ENCODE results near the gene PTCH2. TPM values are rescaled to one million over a fixed set of nuclear protein-coding genes. Genes with fewer than 3 reads are reported as not detected.
A peak's percentile ranks its signal among the peaks of the same experiment; 100 is the strongest.
"Not testable (repeated sequence)": the region's sequence is repeated elsewhere in the genome, so short reads cannot be mapped to it uniquely, and the experiment has no call there.

PTCH2 gene
- total RNA-seq, 1 experiment from 2014 or later, result 0.74 TPM

DNA sequence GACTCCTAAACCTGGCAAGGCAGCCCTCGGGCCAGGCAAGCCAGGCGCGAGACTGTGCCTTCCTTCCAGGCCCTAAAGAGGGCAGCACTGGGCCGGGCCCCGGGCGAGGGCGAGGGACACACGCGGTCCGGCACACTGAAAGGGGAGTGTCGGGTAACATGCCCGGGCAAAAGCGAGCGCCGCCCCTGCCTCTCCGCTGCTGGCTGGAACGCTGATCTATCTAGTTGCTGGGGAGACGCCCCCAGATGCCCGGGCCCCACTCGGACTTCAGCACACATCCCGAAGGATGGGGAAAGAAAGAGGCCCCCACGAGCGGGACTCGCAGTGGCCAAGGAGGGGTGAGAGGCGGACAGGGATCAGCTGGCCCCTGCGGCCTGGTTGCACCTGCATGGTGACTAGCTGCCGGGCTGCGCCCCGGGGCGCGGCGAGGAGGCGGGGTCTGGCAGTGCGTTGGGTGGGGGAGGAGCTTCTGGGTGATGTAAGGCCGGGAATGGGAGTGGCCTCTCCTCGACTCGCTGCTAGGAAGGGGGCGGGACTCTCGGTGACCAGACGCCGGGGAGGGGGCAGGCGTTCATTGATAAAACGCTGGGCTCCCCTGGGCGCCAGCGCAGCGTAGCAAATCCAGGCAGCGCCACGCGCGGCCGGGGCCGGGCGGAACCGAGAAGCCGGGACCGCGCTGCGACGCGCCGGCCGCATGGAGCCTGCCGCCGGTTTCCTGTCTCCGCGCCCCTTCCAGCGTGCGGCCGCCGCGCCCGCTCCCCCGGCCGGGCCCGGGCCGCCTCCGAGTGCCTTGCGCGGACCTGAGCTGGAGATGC lies 43.1 kb downstream of the PTCH2 start, which contains the start of gene PLK3:
TSS of gene PLK3 (plus strand) at position 608 of the 815 bp plus-strand sequence. CDS start at position 695, 87 bp downstream.
- H3K9me3 ChIP-seq (ENCODE audit: control insufficient read depth, insufficient read depth, low read depth, low read length), result no peaks in the 10 kb centered on the region
- intact Hi-C loops (cut with micrococcal nuclease; ENCODE audit: unreplicated experiment), result no loop called here
- peak; percentile 91 for ATAC-seq
- H3K27ac ChIP-seq (ENCODE audit: low read length), result peak within 1 kb of the TSS; percentile 86
- ChIA-PET CTCF (interaction anchor here (0.6 to 1.0 kb wide), 3 partner anchors 19 to 211 kb away, joined by 3 read pairs; partner anchors contain the start of gene HECTD3), POLR2A (interaction anchor here (0.5 to 2.0 kb wide), 7 partner anchors 13 to 1383 kb away, joined by 3 to 25 read pairs (median 4); no protein-coding TSS in a partner anchor)
- H3K36me3 ChIP-seq (ENCODE audit: control insufficient read depth, insufficient read depth, low read length), result no peaks in the 10 kb centered on the region; the same call in 1 of the 2 replicates
- peak; percentile 98 for TF ChIP-seq CTCF (IDR thresholded peaks at IDR 0.05)
- TF ChIP-seq TCF7L2 (IDR thresholded peaks at IDR 0.05; ENCODE audit: low read depth, low read length), result no peak; the same call in 1 of the 2 replicates
- 0 out of 4 replicates have a peak, but pooled peaks of 1 of the 2 experiments have one; percentile 19 for TF ChIP-seq REST (IDR thresholded peaks at IDR 0.05; ENCODE audit: insufficient read depth in 1 of 2, low read depth in 2 of 2, low read length in 1 of 2)
- peak; percentile 80; the same call in 1 of the 2 replicates for TF ChIP-seq SIN3A (IDR thresholded peaks at IDR 0.05; ENCODE audit: borderline replicate concordance, insufficient read depth, low read depth, low read length)
- peak; percentile 92 for TF ChIP-seq POLR2AphosphoS5 (IDR thresholded peaks at IDR 0.05; ENCODE audit: low read depth, low read length)
- peak; percentile 96 for DNase-seq (ENCODE audit: low read depth, low spot score)
- H3K4me3 ChIP-seq (ENCODE audit: low read depth in 2 of 2, low read length in 2 of 2), result peak within 1 kb of the TSS; percentile 56 to 83
- no peaks in the 10 kb centered on the region for H3K27me3 ChIP-seq (ENCODE audit: control insufficient read depth, insufficient read depth, low read length)
- in situ Hi-C loops (cut with HindIII; ENCODE audit: low pct_unique_long_range_greater_than_20kb, low sequenced_read_pairs), result no loop called here
- peaks cover 22% of the 10 kb centered on the region for H3K4me1 ChIP-seq (ENCODE audit: control insufficient read depth, insufficient read depth, low read length)
- no TSS peak for BruUV-seq (replicated peaks)

DNA sequence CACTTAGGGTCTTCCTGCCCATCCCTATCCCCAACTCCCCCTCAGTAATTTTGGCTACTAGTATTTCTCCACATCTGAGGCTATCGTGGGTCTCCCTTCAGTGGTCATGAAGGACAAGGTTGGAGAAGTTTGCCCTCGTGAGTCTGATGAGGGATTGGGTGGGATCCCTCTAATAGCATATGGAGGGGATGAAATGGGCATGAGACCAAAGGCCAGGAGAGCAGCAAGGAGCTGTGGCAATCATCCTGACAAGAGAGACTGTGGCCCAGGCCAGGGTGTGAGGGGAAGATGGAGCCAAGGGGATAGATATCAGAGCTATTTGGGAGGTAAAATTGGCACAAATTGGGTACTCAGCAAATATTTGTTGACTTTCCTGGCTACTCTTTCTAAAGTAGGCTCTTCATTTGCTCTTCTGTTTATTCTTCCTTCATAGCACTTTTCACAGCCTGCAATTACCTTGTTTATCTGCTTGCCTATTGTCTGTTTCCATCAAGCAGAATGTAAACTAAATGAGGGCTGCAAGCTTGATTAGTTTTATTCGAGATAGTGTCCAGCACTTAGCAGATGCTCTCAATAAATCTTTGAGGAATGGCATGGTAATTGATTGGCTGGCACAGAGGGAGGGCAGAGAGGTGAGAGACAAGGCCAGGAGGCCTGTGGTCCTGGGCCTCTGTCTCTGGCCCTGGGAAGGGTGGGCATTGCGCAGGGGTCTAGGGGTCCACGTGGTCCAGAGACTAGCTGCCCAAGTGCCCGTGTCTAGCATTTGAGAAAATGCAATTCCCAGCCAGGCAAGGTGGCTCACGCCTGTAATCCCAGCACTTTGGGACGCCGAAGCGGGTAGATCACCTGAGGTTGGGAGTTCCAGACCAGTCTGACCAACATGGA lies 44.3 kb downstream of the PTCH2 start:
- ATAC-seq, result no peak
- POLR2A ChIA-PET, result interaction anchor here (0.6 to 0.7 kb wide), 2 partner anchors 8 to 47 kb away, joined by 6 to 8 read pairs; no protein-coding TSS in a partner anchor

DNA sequence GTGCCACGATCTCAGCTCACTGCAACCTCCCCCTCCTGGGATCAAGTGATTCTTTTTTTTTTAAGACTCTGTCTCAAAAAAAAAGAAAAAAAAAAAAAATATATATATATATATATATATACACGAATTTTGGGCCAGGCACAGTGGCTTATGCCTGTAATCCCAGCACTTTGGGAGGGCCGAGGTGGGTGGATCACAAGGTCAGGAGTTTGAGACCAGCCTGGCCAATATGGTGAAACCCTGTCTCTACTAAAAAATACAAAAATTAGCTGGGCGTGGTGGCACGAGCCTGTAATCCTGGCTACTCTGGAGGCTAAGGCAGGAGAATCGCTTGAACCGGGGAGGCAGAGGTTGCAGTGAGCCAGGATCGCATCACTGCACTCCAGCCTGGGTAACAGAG lies 45.2 kb downstream of the PTCH2 start:
- peaks cover 22% of the 10 kb centered on the region for H3K4me1 ChIP-seq (ENCODE audit: control insufficient read depth, insufficient read depth, low read length)
- DNase-seq (ENCODE audit: low read depth, low spot score); POLR2A ChIA-PET; ATAC-seq; H3K36me3 ChIP-seq (ENCODE audit: control insufficient read depth, insufficient read depth, low read length); H3K27ac ChIP-seq (ENCODE audit: low read length); H3K9me3 ChIP-seq (ENCODE audit: control insufficient read depth, insufficient read depth, low read depth, low read length); H3K4me3 ChIP-seq (ENCODE audit: low read depth in 2 of 2, low read length in 2 of 2); H3K27me3 ChIP-seq (ENCODE audit: control insufficient read depth, insufficient read depth, low read length); BruUV-seq (replicated peaks); intact Hi-C loops (cut with micrococcal nuclease; ENCODE audit: unreplicated experiment); in situ Hi-C loops (cut with HindIII; ENCODE audit: low pct_unique_long_range_greater_than_20kb, low sequenced_read_pairs): not testable (repeated sequence)
- CTCF ChIA-PET, result interaction anchor here (0.6 kb wide), 1 partner anchor 11 kb away, joined by 10 read pairs; no protein-coding TSS in a partner anchor

More for the DNA sequence above, 44.3 kb downstream of the PTCH2 start:
- in situ Hi-C loops (cut with HindIII; ENCODE audit: low pct_unique_long_range_greater_than_20kb, low sequenced_read_pairs) (no loop called here), intact Hi-C loops (cut with micrococcal nuclease; ENCODE audit: unreplicated experiment) (no loop called here)
- peaks cover 22% of the 10 kb centered on the region for H3K4me1 ChIP-seq (ENCODE audit: control insufficient read depth, insufficient read depth, low read length)
- no peak overlapping the region for H3K4me3 ChIP-seq (ENCODE audit: low read depth in 2 of 2, low read length in 2 of 2)
- no peak for DNase-seq (ENCODE audit: low read depth, low spot score)
- no peaks in the 10 kb centered on the region for H3K9me3 ChIP-seq (ENCODE audit: control insufficient read depth, insufficient read depth, low read depth, low read length)
- no TSS peak for BruUV-seq (replicated peaks)
- no peaks in the 10 kb centered on the region for H3K27me3 ChIP-seq (ENCODE audit: control insufficient read depth, insufficient read depth, low read length)
- TF ChIP-seq POLR2AphosphoS5 (IDR thresholded peaks at IDR 0.05; ENCODE audit: low read depth, low read length) (no peak), SIN3A (IDR thresholded peaks at IDR 0.05; ENCODE audit: borderline replicate concordance, insufficient read depth, low read depth, low read length) (no peak)
- H3K36me3 ChIP-seq (ENCODE audit: control insufficient read depth, insufficient read depth, low read length), result no peaks in the 10 kb centered on the region; the same call in 1 of the 2 replicates
- peak overlapping the region; percentile 54; the same call in 1 of the 2 replicates for H3K27ac ChIP-seq (ENCODE audit: low read length)
- CTCF ChIA-PET, result interaction anchor here (0.6 kb wide), 2 partner anchors 8 to 36 kb away, joined by 3 read pairs; no protein-coding TSS in a partner anchor

Data from Panc1 (cell line).